Activated T-helper 1 cell treated with Interleukin-2 at 50 U/mL for 16 hours (primary cell): ENCODE data around the gene CPSF6.
"Not testable (repeated sequence)": the region's sequence is repeated elsewhere in the genome, so short reads cannot be mapped to it uniquely, and the experiment has no call there.

Experiments
- DNase-seq: peaks from one replicate; pipeline ENCODE4 v3.0.0-alpha.2; 2020; ENCODE audit warnings: low read depth

The CPSF6 gene

DNA sequence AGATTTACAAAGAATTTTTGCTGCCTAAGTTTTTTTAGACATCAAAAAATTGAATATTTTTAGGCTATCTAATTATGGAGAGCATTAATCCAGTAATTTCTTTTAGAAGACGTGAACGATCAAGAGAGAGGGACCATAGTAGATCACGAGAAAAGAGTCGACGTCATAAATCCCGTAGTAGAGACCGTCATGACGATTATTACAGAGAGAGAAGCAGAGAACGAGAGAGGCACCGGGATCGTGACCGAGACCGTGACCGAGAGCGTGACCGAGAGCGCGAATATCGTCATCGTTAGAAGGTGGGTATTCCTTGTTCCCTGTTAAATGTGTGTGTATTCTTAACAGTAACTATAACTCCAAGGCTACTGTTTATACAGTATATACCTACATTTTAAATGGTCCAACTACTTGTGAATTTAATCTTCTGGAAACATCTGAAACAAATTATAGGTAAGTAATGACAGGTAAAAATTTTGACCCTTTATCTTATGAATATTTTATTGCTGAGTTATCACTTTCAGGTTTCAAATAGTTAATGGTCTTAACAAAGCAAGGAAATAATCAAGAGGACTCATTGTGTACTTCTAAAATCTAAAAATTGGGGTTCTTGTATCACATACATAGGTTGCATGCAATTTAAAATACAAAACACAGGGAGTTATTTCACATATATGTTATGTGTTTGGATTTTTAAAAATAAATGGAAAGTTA, 23.1 kb downstream of the CPSF6 start:
- no peak for DNase-seq

- DNase-seq: no peak
Observed at GRCh38 chr12:69265205-69265604, 25.8 kb downstream of the CPSF6 start.

DNA sequence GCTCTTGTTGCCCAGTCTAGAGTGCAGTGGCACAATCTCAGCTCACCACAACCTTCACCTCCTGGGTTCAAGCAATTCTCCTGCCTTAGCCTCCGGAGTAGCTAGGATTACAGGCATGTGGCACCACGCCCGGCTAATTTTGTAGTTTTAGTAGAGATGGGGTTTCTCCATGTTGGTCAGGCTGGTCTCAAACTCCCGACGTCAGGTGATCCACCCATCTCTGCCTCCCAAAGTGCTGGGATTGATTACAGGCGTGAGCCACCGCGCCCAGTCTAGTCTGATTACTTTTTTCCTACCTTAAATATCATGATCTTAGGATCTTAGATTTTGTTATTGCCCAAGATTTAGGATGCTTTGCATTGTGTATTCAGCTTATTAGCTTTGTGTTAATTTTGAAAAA, 26.3 kb downstream of the CPSF6 start:
- DNase-seq: not testable (repeated sequence)

DNA sequence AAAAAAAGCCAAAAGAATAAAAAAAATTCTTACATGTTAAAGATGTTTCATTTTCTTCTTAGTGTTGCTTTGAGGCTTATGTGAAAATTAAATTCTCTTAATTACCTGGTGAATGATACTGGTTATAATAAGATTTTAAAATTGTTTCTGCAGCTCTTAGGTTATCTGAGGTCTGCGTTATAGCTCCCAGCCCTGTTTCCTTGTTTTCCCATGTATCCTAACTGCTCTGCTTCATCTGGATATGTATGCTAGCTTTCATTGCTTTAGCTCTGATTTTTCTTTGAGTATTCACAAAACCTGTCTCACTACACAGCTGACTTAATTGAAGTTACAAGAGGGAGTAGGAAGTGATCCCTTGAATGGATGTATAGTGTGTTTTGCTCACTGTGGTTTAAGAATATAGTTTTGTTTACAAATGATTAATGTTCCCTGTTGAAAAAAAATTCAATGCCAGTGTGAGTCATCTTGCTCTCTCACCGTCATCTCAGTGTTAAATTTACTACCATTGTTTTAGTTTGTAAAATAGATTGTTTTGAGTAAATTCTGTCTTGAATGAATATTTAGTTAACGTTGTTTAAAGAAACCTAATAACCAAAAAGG, 26.8 kb downstream of the CPSF6 start:
- no peak for DNase-seq

- DNase-seq: no peak
Observed at GRCh38 chr12:69269736-69270135, 30.4 kb downstream of the CPSF6 start.

DNA sequence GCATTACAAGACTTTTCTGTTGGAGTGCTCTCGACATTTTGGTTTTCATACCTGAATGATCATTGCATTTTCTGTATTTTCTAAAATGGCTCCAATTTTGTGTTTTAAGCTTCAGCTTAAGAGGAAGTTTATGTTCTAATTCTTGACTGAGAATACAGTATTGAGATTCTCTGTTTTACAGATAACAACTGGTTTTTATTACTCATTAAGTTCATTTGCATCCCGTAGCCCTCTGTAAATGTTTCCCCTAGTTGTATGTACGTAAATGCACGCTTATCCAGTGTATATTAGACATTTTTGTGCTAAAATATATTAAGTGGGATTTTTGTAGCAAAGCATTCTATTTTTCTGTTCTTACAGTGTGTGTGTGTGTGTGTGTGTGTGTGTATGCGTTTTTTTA, 33.1 kb downstream of the CPSF6 start:
- DNase-seq: no peak

DNA sequence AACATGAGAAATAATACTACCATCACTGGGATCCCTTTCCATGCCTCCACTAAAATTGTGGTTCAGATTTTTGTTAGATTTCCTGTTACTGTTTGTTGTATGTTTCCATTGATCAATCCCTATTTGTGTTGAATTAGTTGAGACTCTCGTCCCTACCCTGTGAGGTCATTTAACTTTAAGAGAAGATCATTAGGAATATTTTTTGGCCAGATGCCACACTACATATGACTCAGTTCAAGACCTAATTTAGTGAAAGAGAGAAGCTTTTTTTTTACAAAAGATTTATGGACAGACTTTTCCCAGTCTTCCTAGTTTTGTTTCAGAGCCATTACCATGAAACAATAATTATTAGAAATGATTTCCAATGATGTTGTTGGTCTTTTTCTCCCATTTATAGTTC, 35.5 kb downstream of the CPSF6 start:
- no peak for DNase-seq

- DNase-seq: no peak
Observed at GRCh38 chr12:69275471-69275891, 36.1 kb downstream of the CPSF6 start.

GRCh38 chr12:69278814-69279782, 39.7 kb downstream of the CPSF6 start:
- DNase-seq: no peak

DNA sequence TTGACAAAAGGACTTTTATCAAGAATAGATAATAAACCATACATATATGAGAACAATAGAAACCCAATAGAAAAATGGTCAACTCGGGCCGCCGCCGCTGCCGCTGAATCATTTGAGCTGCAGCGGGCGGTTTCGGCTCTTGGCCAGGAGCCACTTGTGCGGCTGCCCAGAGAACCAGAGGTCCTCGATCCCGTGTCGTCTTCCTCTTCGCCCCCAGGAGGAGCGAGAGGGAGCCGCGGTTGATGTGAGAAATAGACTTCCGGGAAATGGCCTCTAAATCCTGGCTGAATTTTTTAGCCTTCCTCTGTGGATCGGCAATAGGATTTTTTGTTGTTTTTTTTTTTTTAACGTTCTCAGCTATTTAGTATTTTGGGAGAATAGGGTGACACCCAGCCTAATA, 44.8 kb downstream of the CPSF6 start:
- no peak for DNase-seq

GRCh38 chr12:69287556-69287955, 48.2 kb downstream of the CPSF6 start:
- no peak for DNase-seq

GRCh38 chr12:69290545-69291277, 51.3 kb downstream of the CPSF6 start:
- peak; percentile 63 for DNase-seq

DNA sequence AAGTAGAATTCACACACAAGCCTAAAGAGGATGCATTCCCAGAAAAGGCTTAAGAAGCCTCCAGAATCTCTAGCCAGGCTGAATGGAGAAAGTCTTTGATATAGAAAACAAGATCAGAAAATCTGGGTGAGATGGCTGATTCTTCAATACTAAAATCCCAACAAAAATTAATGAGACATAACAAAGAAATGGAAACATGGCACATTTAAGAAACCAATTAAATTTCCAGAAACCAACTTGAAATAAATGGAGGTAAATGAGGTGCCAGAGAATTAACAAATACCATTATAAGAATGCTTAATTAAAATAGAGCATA, 51.9 kb downstream of the CPSF6 start:
- DNase-seq: no peak

GRCh38 chr12:69298133-69298532, 58.8 kb downstream of the CPSF6 start:
- DNase-seq: no peak

DNA sequence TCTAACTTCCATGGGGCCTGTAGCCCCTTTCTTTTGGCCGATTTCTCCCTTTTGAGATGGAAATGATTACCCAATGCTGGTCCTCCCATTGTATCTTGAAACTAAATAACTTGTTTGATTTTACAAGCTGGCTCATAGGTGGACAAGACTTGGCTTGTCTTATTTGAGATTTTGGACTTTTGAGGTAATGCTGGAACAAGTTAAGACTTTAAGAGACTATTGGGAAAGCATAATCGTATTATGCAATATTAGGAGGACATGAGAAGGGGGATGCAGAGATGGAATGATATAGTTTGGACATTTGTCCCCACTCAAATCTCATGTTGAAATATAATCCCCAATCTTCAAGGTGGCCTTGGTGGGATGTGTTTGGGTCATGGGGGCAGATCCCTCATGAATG, 59.6 kb downstream of the CPSF6 start:
- DNase-seq: no peak

GRCh38 chr12:69304284-69304683, 64.9 kb downstream of the CPSF6 start:
- no peak for DNase-seq

- no peak for DNase-seq
Observed at GRCh38 chr12:69309461-69309860, 70.1 kb downstream of the CPSF6 start.

DNA sequence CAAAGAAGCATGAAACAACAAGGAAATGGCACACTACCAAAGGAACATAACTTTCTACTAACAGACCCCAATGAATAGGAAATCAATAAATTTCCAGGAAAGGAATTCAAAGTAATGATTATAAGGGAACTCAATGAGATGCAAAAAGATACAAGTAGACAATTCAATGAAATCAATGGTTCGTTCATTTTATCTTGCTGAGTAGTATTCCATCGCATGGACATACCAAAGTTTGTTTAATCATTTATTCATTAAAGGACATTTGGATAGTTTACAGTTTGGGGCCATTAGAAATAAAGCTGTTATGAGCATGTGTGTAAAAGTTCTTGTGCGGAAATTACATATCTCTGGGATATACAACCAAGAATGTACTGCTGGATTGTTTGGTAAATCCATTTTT, 73.8 kb downstream of the CPSF6 start:
- DNase-seq: no peak

GRCh38 chr12:69316784-69317183, 77.4 kb downstream of the CPSF6 start:
- not testable (repeated sequence) for DNase-seq

- not testable (repeated sequence) for DNase-seq
Observed at GRCh38 chr12:69317233-69317632, 77.9 kb downstream of the CPSF6 start.

GRCh38 chr12:69318225-69318624, 78.9 kb downstream of the CPSF6 start:
- DNase-seq: no peak

- DNase-seq: no peak
Observed at GRCh38 chr12:69321351-69321750, 82.0 kb downstream of the CPSF6 start.
